Astrocyte (in vitro differentiated cells and primary cell): ENCODE results near the gene PPAN. TPM values are rescaled to one million over a fixed set of nuclear protein-coding genes. Genes with fewer than 3 reads are reported as not detected.

ENCODE experiments used
- DNase-seq: peaks from one replicate; pipeline ENCODE4 v3.0.0-alpha.2; 2010; ENCODE audit warnings: low read depth
- FAIRE-seq: peaks from 2 replicates; lab custom pipeline; 2011; peaks lifted over from hg19 to GRCh38; lab: Jason Lieb, UNC
- H2AFZ ChIP-seq: 2 replicates; pipeline ENCODE4 v1.6.0; 2012; ENCODE audit warnings: low read depth, low read length, inconsistent platforms
- H3K27ac ChIP-seq: 2 replicates; pipeline ENCODE4 v1.5.1; 2011; ENCODE audit warnings: low read depth, low read length, inconsistent platforms
- H3K27me3 ChIP-seq: 2 replicates; pipeline ENCODE4 v1.6.0; 2011; ENCODE audit warnings: low read length, inconsistent platforms; ENCODE audit not compliant: insufficient read depth
- H3K36me3 ChIP-seq: 2 replicates; pipeline ENCODE4 v1.5.1; 2011; ENCODE audit warnings: low read length, inconsistent platforms; ENCODE audit not compliant: insufficient read depth
- H3K4me1 ChIP-seq: 2 replicates; pipeline ENCODE4 v1.5.1; 2011; ENCODE audit warnings: low read length, inconsistent platforms; ENCODE audit not compliant: insufficient read depth
- H3K4me2 ChIP-seq: 2 replicates; pipeline ENCODE4 v1.6.0; 2012; ENCODE audit warnings: low read length, inconsistent platforms
- H3K4me3 ChIP-seq: 2 replicates; pipeline ENCODE4 v1.5.1; 2011; ENCODE audit warnings: low read depth, mild to moderate bottlenecking, low read length, inconsistent platforms; ENCODE audit not compliant: insufficient read depth
- H3K79me2 ChIP-seq: 2 replicates; pipeline ENCODE4 v1.6.0; 2012; ENCODE audit warnings: mild to moderate bottlenecking, low read length, inconsistent platforms; ENCODE audit not compliant: insufficient read depth
- H3K9ac ChIP-seq: 2 replicates; pipeline ENCODE4 v1.6.0; 2012; ENCODE audit warnings: mild to moderate bottlenecking, low read length, inconsistent platforms
- H3K9me3 ChIP-seq: 2 replicates; pipeline ENCODE4 v1.5.1; 2012; ENCODE audit warnings: low read depth, mild to moderate bottlenecking, low read length, inconsistent platforms; ENCODE audit not compliant: insufficient read depth
- H4K20me1 ChIP-seq: 2 replicates; pipeline ENCODE4 v1.6.0; 2012; ENCODE audit warnings: low read length, inconsistent platforms; ENCODE audit not compliant: insufficient read depth
- H3K27ac Mint-ChIP-seq: one replicate; pipeline ENCODE4 v1.8.0; 2021; ENCODE audit warnings: mild to moderate bottlenecking, mixed read lengths; ENCODE audit not compliant: unreplicated experiment
- H3K27me3 Mint-ChIP-seq: one replicate; pipeline ENCODE4 v1.8.0; 2021; ENCODE audit warnings: low read depth, mixed read lengths; ENCODE audit not compliant: unreplicated experiment
- H3K36me3 Mint-ChIP-seq: one replicate; pipeline ENCODE4 v1.8.0; 2021; ENCODE audit warnings: low read depth, mixed read lengths; ENCODE audit not compliant: unreplicated experiment
- H3K4me1 Mint-ChIP-seq: one replicate; pipeline ENCODE4 v1.8.0; 2021; ENCODE audit warnings: low read depth, mixed read lengths; ENCODE audit not compliant: unreplicated experiment
- H3K4me3 Mint-ChIP-seq: one replicate; pipeline ENCODE4 v1.8.0; 2021; ENCODE audit warnings: mild to moderate bottlenecking, moderate library complexity, mixed read lengths; ENCODE audit not compliant: unreplicated experiment
- H3K9me3 Mint-ChIP-seq: one replicate; pipeline ENCODE4 v1.8.0; 2021; ENCODE audit warnings: mild to moderate bottlenecking, mixed read lengths; ENCODE audit not compliant: unreplicated experiment
- CTCF ChIP-seq: IDR thresholded peaks from 2 replicates; pipeline ENCODE4 v1.5.1; 2011; ENCODE audit warnings: low read depth, mild to moderate bottlenecking, inconsistent platforms, low read length, moderate library complexity; ENCODE audit not compliant: insufficient read depth
- EZH2 ChIP-seq: IDR thresholded peaks from 2 replicates; pipeline ENCODE4 v1.6.1; 2012; ENCODE audit warnings: mild to moderate bottlenecking, low read length, inconsistent platforms; ENCODE audit not compliant: insufficient read depth
- total RNA-seq: library from RNA; stranded (reverse); gene quantifications from 2 replicates; pipeline ENCODE4 v1.2.1, GENCODE V29; 2021

PPAN gene
- total RNA-seq, 1 donor from 2014 or later, result 55.6 TPM

- no peaks in the 10 kb centered on the region for H3K4me1 ChIP-seq
- no peaks in the 10 kb centered on the region for H3K36me3 ChIP-seq
- H3K9me3 ChIP-seq, result no peaks in the 10 kb centered on the region
- H4K20me1 ChIP-seq, result no peaks in the 10 kb centered on the region
- H3K4me2 ChIP-seq, result no peak overlapping the region
- Mint-ChIP-seq H3K27me3 (peaks cover 8% of the 10 kb centered on the region), H3K27ac (no peak overlapping the region), H3K4me1 (peaks cover 1% of the 10 kb centered on the region), H3K9me3 (peaks cover 1% of the 10 kb centered on the region), H3K36me3 (peaks cover 35% of the 10 kb centered on the region), H3K4me3 (peak overlapping the region; percentile 45)
- FAIRE-seq, result no peak
- TF ChIP-seq EZH2 (no peak), CTCF (no peak)
- no peaks in the 10 kb centered on the region for H3K79me2 ChIP-seq
- H3K4me3 ChIP-seq, result no peak overlapping the region
- H2AFZ ChIP-seq, result no peak overlapping the region
- no peaks in the 10 kb centered on the region for H3K27me3 ChIP-seq
- DNase-seq, result no peak
- no peak overlapping the region for H3K27ac ChIP-seq
- no peak overlapping the region for H3K9ac ChIP-seq
Measured at GRCh38 chr19:10089801-10090375, 16.3 kb upstream of the PPAN start.

DNA sequence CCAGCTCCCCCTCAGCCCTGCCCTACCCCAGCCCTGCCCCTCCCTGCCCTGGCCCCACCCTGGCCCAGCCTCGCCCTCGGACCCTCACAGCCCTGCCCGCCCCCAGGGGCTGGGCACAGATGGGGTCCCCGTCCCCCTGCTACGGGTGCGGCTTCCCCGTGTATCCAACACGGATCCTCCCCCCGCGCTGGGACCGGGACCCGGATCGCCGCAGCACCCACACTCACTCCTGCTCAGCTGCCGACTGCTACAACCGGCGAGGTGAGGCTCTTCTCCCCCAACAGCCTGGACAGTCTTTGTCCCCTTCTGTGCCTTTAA, 14.8 kb upstream of the PPAN start:
- no peak overlapping the region for H3K27ac ChIP-seq
- FAIRE-seq, result no peak
- Mint-ChIP-seq H3K4me1 (peaks cover 1% of the 10 kb centered on the region), H3K9me3 (no peaks in the 10 kb centered on the region), H3K27me3 (no peaks in the 10 kb centered on the region), H3K36me3 (peaks cover 35% of the 10 kb centered on the region), H3K27ac (no peak overlapping the region), H3K4me3 (no peak overlapping the region)
- H3K9me3 ChIP-seq, result peaks cover 5% of the 10 kb centered on the region
- no peak for DNase-seq
- no peaks in the 10 kb centered on the region for H3K36me3 ChIP-seq
- no peaks in the 10 kb centered on the region for H4K20me1 ChIP-seq
- H3K4me3 ChIP-seq, result no peak overlapping the region
- H3K4me1 ChIP-seq, result peaks cover 3% of the 10 kb centered on the region
- no peak overlapping the region for H2AFZ ChIP-seq
- no peak overlapping the region for H3K9ac ChIP-seq
- H3K79me2 ChIP-seq, result no peaks in the 10 kb centered on the region
- H3K4me2 ChIP-seq, result no peak overlapping the region
- H3K27me3 ChIP-seq, result no peaks in the 10 kb centered on the region
- TF ChIP-seq EZH2 (no peak), CTCF (no peak)

DNA sequence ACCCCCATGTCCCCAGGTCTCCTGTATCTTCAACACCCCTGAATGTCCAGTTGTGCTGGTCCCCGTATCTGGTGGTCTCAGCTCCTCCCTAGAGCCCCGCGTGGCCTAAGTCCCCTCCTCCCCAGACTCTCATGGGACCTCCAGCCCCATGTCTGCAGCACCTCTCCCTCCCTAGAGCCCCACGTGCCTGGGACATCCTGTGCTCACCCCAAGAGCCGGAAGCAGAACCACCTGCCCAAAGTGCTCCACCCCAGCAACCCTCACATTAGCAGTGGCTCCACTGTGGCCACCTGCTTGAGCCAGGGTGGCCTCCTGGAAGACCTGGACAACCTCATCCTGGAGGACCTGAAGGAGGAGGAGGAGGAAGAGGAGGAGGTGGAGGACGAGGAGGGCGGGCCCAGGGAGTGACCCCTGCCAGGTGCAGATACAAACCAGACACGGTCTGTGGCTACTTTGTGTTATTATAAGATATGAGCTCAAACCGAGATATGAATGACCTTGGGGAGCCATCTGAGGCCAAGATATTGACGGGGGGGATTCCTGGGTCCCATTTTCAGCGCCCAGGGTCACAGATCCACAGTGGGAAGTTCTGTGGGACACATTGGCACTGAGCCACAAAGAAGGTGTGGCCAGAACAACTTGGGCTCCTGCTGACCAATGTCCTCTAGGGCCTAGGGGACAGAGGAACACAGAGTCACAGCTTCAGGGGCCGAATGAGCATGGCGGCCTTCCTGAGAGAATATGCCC, 14.1 kb upstream of the PPAN start:
- FAIRE-seq, result no peak
- H3K4me3 Mint-ChIP-seq, result no peak overlapping the region

More for the DNA sequence above, 14.1 kb upstream of the PPAN start:
- Histone ChIP-seq H3K27me3 (no peaks in the 10 kb centered on the region), H3K9ac (no peak overlapping the region), H3K4me3 (no peak overlapping the region), H3K9me3 (peaks cover 5% of the 10 kb centered on the region), H3K27ac (no peak overlapping the region), H3K79me2 (no peaks in the 10 kb centered on the region), H3K36me3 (no peaks in the 10 kb centered on the region), H3K4me1 (peaks cover 3% of the 10 kb centered on the region), H3K4me2 (no peak overlapping the region), H4K20me1 (no peaks in the 10 kb centered on the region), H2AFZ (no peak overlapping the region)
- DNase-seq, result no peak
- peaks cover 35% of the 10 kb centered on the region for H3K36me3 Mint-ChIP-seq
- no peaks in the 10 kb centered on the region for H3K27me3 Mint-ChIP-seq
- TF ChIP-seq CTCF, result no peak
- TF ChIP-seq EZH2, result no peak
- no peaks in the 10 kb centered on the region for H3K9me3 Mint-ChIP-seq
- peaks cover 1% of the 10 kb centered on the region for H3K4me1 Mint-ChIP-seq
- H3K27ac Mint-ChIP-seq, result no peak overlapping the region
